Activated CD8-positive, alpha-beta T cell treated with anti-CD3 and anti-CD28 coated beads for 36 hours (primary cell): ENCODE measurements around the gene SETDB1. TPM values are rescaled to one million over a fixed set of nuclear protein-coding genes. Genes with fewer than 3 reads are reported as not detected.

Source experiments
- ATAC-seq: fragments of 200-7000 bp; cut with Tn5 transposase; one replicate; pipeline ENCODE4 v1.10.0; 2021; ENCODE audit warnings: mild to moderate bottlenecking, moderate library complexity
- CTCF ChIA-PET: fragments of 350-600 bp; sonication (Branson Sonifier 250); formaldehyde crosslinking; loops from one replicate; lab custom pipeline; 2021; ENCODE audit warnings: antibody characterized with exemption; lab: Charles Lee
- POLR2A ChIA-PET: fragments of 350-600 bp; sonication (Branson Sonifier 250); formaldehyde crosslinking; loops from one replicate; lab custom pipeline; 2021; ENCODE audit warnings: antibody characterized with exemption; lab: Charles Lee
- DNase-seq: peaks from one replicate; pipeline ENCODE4 v3.0.0-alpha.2; 2020
- H3K27ac Mint-ChIP-seq: one replicate; pipeline ENCODE4 v1.8.0; 2021; ENCODE audit warnings: mild to moderate bottlenecking, mixed read lengths
- H3K27me3 Mint-ChIP-seq: one replicate; pipeline ENCODE4 v1.8.0; 2021; ENCODE audit warnings: mixed read lengths
- H3K36me3 Mint-ChIP-seq: one replicate; pipeline ENCODE4 v1.8.0; 2021; ENCODE audit warnings: low read depth, mixed read lengths
- H3K4me1 Mint-ChIP-seq: one replicate; pipeline ENCODE4 v1.8.0; 2021; ENCODE audit warnings: low read depth, mixed read lengths
- H3K4me3 Mint-ChIP-seq: one replicate; pipeline ENCODE4 v1.8.0; 2021; ENCODE audit warnings: mild to moderate bottlenecking, moderate library complexity, mixed read lengths
- H3K9me3 Mint-ChIP-seq: one replicate; pipeline ENCODE4 v1.8.0; 2021; ENCODE audit warnings: mixed read lengths
- CTCF ChIP-seq: fragments of 200-600 bp; IDR thresholded peaks from one replicate; pipeline ENCODE4 v1.8.0; 2022; ENCODE audit warnings: antibody characterized with exemption, mild to moderate bottlenecking
- intact Hi-C: fragments of 100-400 bp; cut with micrococcal nuclease; formaldehyde crosslinking; loops from one replicate; pipeline ENCODE4 v1.10.0; 2022
- total RNA-seq, 2 experiments: library from RNA; stranded (reverse); gene quantifications; one replicate each; pipeline ENCODE4 v1.2.3, GENCODE V29; 2021

The SETDB1 gene
- total RNA-seq, 2 experiments from 2014 or later = 45.1 to 52.3 TPM

GRCh38 chr1:150971583-150972416 is 45.6 kb downstream of the SETDB1 start:
- POLR2A ChIA-PET = interaction anchor here (1.0 to 1.6 kb wide), 2 partner anchors 10 to 45 kb away, joined by 3 to 4 read pairs; partner anchors contain the start of gene SETDB1
- peak overlapping the region; percentile 90 for H3K27ac Mint-ChIP-seq
- intact Hi-C loops = loop anchor here (5.0 kb wide), 1 partner anchor 44 kb away; the partner anchor contains the start of gene SETDB1
- DNase-seq = peak; percentile 50
- ATAC-seq = peak; percentile 34
- H3K4me1 Mint-ChIP-seq = peaks cover 45% of the 10 kb centered on the region
- H3K36me3 Mint-ChIP-seq = peaks cover 37% of the 10 kb centered on the region
- peak overlapping the region; percentile 91 for H3K4me3 Mint-ChIP-seq
- H3K27me3 Mint-ChIP-seq = no peaks in the 10 kb centered on the region
- CTCF ChIA-PET = interaction anchor here (1.5 kb wide), 1 partner anchor 11 kb away, joined by 3 read pairs; no protein-coding TSS in a partner anchor
- H3K9me3 Mint-ChIP-seq = no peaks in the 10 kb centered on the region
- peak; percentile 31 for TF ChIP-seq CTCF

GRCh38 chr1:150972417-150972940 is 46.3 kb downstream of the SETDB1 start:
- intact Hi-C loops = loop anchor here (5.0 kb wide), 1 partner anchor 45 kb away; the partner anchor contains the start of gene SETDB1
- POLR2A ChIA-PET = interaction anchor here (1.6 to 1.8 kb wide), 2 partner anchors 11 to 46 kb away, joined by 4 to 10 read pairs; partner anchors contain the start of gene SETDB1
- ATAC-seq (no peak), DNase-seq (no peak)
- H3K27ac Mint-ChIP-seq = peak overlapping the region; percentile 90
- peaks cover 52% of the 10 kb centered on the region for H3K4me1 Mint-ChIP-seq
- no peak for TF ChIP-seq CTCF
- CTCF ChIA-PET = no interaction called here
- peak overlapping the region; percentile 91 for H3K4me3 Mint-ChIP-seq
- H3K36me3 Mint-ChIP-seq = peaks cover 32% of the 10 kb centered on the region
- no peaks in the 10 kb centered on the region for H3K9me3 Mint-ChIP-seq
- H3K27me3 Mint-ChIP-seq = no peaks in the 10 kb centered on the region

GRCh38 chr1:150973258-150973835 is 47.2 kb downstream of the SETDB1 start:
- ATAC-seq (no peak), DNase-seq (peak; percentile 39)
- H3K27ac Mint-ChIP-seq = peak overlapping the region; percentile 90
- H3K4me3 Mint-ChIP-seq = peak overlapping the region; percentile 91
- peaks cover 55% of the 10 kb centered on the region for H3K4me1 Mint-ChIP-seq
- H3K9me3 Mint-ChIP-seq = no peaks in the 10 kb centered on the region
- TF ChIP-seq CTCF = no peak
- H3K36me3 Mint-ChIP-seq = peaks cover 25% of the 10 kb centered on the region
- no peaks in the 10 kb centered on the region for H3K27me3 Mint-ChIP-seq
- CTCF ChIA-PET = interaction anchor here (0.9 to 1.3 kb wide), 6 partner anchors 13 to 51 kb away, joined by 3 to 9 read pairs (median 5); partner anchors contain the start of gene MINDY1
- intact Hi-C loops = loop anchor here (5.0 kb wide), 1 partner anchor 46 kb away; the partner anchor contains the start of gene SETDB1
- POLR2A ChIA-PET = interaction anchor here (0.8 to 1.8 kb wide), 10 partner anchors 12 to 393 kb away, joined by 3 to 10 read pairs (median 4); partner anchors contain the start of genes MCL1, MINDY1 and SETDB1

GRCh38 chr1:150973836-150974579 is 47.8 kb downstream of the SETDB1 start:
- H3K4me1 Mint-ChIP-seq = peaks cover 60% of the 10 kb centered on the region
- DNase-seq (peak; percentile 59), ATAC-seq (peak; percentile 20)
- peak overlapping the region; percentile 90 for H3K27ac Mint-ChIP-seq
- POLR2A ChIA-PET = interaction anchor here (0.8 to 1.8 kb wide), 11 partner anchors 12 to 394 kb away, joined by 3 to 10 read pairs (median 3); partner anchors contain the start of genes MCL1, MINDY1 and SETDB1
- CTCF ChIA-PET = interaction anchor here (0.9 to 1.3 kb wide), 6 partner anchors 12 to 52 kb away, joined by 3 to 9 read pairs (median 5); partner anchors contain the start of gene MINDY1
- intact Hi-C loops = loop anchor here (5.0 kb wide), 1 partner anchor 47 kb away; the partner anchor contains the start of gene SETDB1
- peak overlapping the region; percentile 91 for H3K4me3 Mint-ChIP-seq
- H3K9me3 Mint-ChIP-seq = no peaks in the 10 kb centered on the region
- peaks cover 22% of the 10 kb centered on the region for H3K36me3 Mint-ChIP-seq
- H3K27me3 Mint-ChIP-seq = no peaks in the 10 kb centered on the region
- no peak for TF ChIP-seq CTCF
